Natural killer cell treated with Interleukin-12 subunit alpha and Interleukin-12 subunit beta and Interleukin-15 and Interleukin-18, amount 100 ng/mL, for 72 hours (primary cell): ENCODE data around the gene EEF1AKMT4. TPM values are rescaled to one million over a fixed set of nuclear protein-coding genes. Genes with fewer than 3 reads are reported as not detected.
A peak's percentile ranks its signal among the peaks of the same experiment; 100 is the strongest.

ENCODE experiments used
- ATAC-seq, 2 donors: fragments of 150-1000 bp; cut with Tn5 transposase in 1 of 2; sonication (Bioruptor Pico), chemical (Tn5 transposase) in 1 of 2; 2 replicates each; pipeline ENCODE4 v1.10.0; 2021
- DNase-seq: peaks from one replicate; pipeline ENCODE4 v3.0.0; 2022; ENCODE audit warnings: low spot score
- H3K27ac Mint-ChIP-seq, 2 donors: 1 replicate in 1 of 2; 2 replicates in 1 of 2; pipeline ENCODE4 v1.8.0; 2022; ENCODE audit warnings: mixed read lengths in 2 of 2, mild to moderate bottlenecking in 1 of 2, moderate library complexity in 1 of 2
- H3K27me3 Mint-ChIP-seq, 2 donors: 1 replicate in 1 of 2; 2 replicates in 1 of 2; pipeline ENCODE4 v1.8.0; 2022; ENCODE audit warnings: mixed read lengths in 2 of 2
- H3K36me3 Mint-ChIP-seq: one replicate; pipeline ENCODE4 v1.8.0; 2022; ENCODE audit warnings: mixed read lengths
- H3K4me1 Mint-ChIP-seq, 2 donors: 1 replicate in 1 of 2; 2 replicates in 1 of 2; pipeline ENCODE4 v1.8.0; 2022; ENCODE audit warnings: low read depth in 2 of 2, mixed read lengths in 2 of 2, mild to moderate bottlenecking in 1 of 2
- H3K4me3 Mint-ChIP-seq: one replicate; pipeline ENCODE4 v1.8.0; 2022; ENCODE audit warnings: mixed read lengths
- H3K9me3 Mint-ChIP-seq: 2 replicates; pipeline ENCODE4 v1.8.0; 2022; ENCODE audit warnings: mixed read lengths
- total RNA-seq, 2 donors: library from RNA; stranded (reverse); gene quantifications; one replicate each; pipeline ENCODE4 v1.2.3, GENCODE V29; 2022

The EEF1AKMT4 gene
- total RNA-seq, 2 donors from 2014 or later, result 11.9 to 16.8 TPM

GRCh38 chr3:184230081-184230602 lies 19.3 kb upstream of the EEF1AKMT4 start:
- no peaks in the 10 kb centered on the region for H3K9me3 Mint-ChIP-seq
- no peak overlapping the region for H3K4me3 Mint-ChIP-seq
- peaks cover 6% of the 10 kb centered on the region for H3K36me3 Mint-ChIP-seq
- no peak for ATAC-seq
- no peak for DNase-seq
- H3K27me3 Mint-ChIP-seq, result peaks cover 45 to 50% of the 10 kb centered on the region in 2 donors
- H3K4me1 Mint-ChIP-seq, result peaks cover 6 to 12% of the 10 kb centered on the region in 2 donors
- H3K27ac Mint-ChIP-seq, result no peak overlapping the region

- Mint-ChIP-seq H3K27me3 (peaks cover 44 to 47% of the 10 kb centered on the region in 2 donors), H3K4me1 (peaks cover 6 to 12% of the 10 kb centered on the region in 2 donors), H3K9me3 (no peaks in the 10 kb centered on the region), H3K27ac (no peak overlapping the region), H3K4me3 (peak overlapping the region; percentile 83), H3K36me3 (peaks cover 6% of the 10 kb centered on the region)
- no peak for DNase-seq
- ATAC-seq, result no peak
Observed at GRCh38 chr3:184230603-184231528, 18.6 kb upstream of the EEF1AKMT4 start.

- ATAC-seq (no peak), DNase-seq (no peak)
- peaks cover 6% of the 10 kb centered on the region for H3K36me3 Mint-ChIP-seq
- peak overlapping the region; percentile 83 for H3K4me3 Mint-ChIP-seq
- peaks cover 40 to 41% of the 10 kb centered on the region in 2 donors for H3K27me3 Mint-ChIP-seq
- H3K9me3 Mint-ChIP-seq, result no peaks in the 10 kb centered on the region
- peaks cover 6 to 12% of the 10 kb centered on the region in 2 donors for H3K4me1 Mint-ChIP-seq
- no peak overlapping the region for H3K27ac Mint-ChIP-seq
Observed at GRCh38 chr3:184231671-184232070, 17.8 kb upstream of the EEF1AKMT4 start.

- no peaks in the 10 kb centered on the region for H3K9me3 Mint-ChIP-seq
- H3K27ac Mint-ChIP-seq, result no peak overlapping the region
- ATAC-seq, result no peak
- H3K27me3 Mint-ChIP-seq, result peaks cover 28 to 30% of the 10 kb centered on the region in 2 donors
- H3K4me1 Mint-ChIP-seq, result peaks cover 6 to 12% of the 10 kb centered on the region in 2 donors
- no peak overlapping the region for H3K4me3 Mint-ChIP-seq
- no peak for DNase-seq
- H3K36me3 Mint-ChIP-seq, result peaks cover 6% of the 10 kb centered on the region
Observed at GRCh38 chr3:184233127-184233843, 16.2 kb upstream of the EEF1AKMT4 start.

GRCh38 chr3:184234224-184234623 lies 15.2 kb upstream of the EEF1AKMT4 start:
- ATAC-seq (no peak), DNase-seq (no peak)
- peaks cover 23 to 25% of the 10 kb centered on the region in 2 donors for H3K27me3 Mint-ChIP-seq
- no peak overlapping the region for H3K27ac Mint-ChIP-seq
- H3K36me3 Mint-ChIP-seq, result peaks cover 6% of the 10 kb centered on the region
- no peaks in the 10 kb centered on the region for H3K9me3 Mint-ChIP-seq
- H3K4me1 Mint-ChIP-seq, result peaks cover 6 to 12% of the 10 kb centered on the region in 2 donors
- H3K4me3 Mint-ChIP-seq, result no peak overlapping the region

GRCh38 chr3:184234671-184235380 lies 14.6 kb upstream of the EEF1AKMT4 start:
- Mint-ChIP-seq H3K4me3 (no peak overlapping the region), H3K27ac (no peak overlapping the region), H3K4me1 (peaks cover 6 to 12% of the 10 kb centered on the region in 2 donors), H3K9me3 (no peaks in the 10 kb centered on the region), H3K36me3 (peaks cover 6% of the 10 kb centered on the region), H3K27me3 (peaks cover 23 to 25% of the 10 kb centered on the region in 2 donors)
- no peak for DNase-seq
- no peak for ATAC-seq

GRCh38 chr3:184235381-184236032 lies 14.0 kb upstream of the EEF1AKMT4 start:
- peaks cover 6 to 12% of the 10 kb centered on the region in 2 donors for H3K4me1 Mint-ChIP-seq
- no peak overlapping the region for H3K27ac Mint-ChIP-seq

GRCh38 chr3:184236033-184236410 lies 13.4 kb upstream of the EEF1AKMT4 start:
- DNase-seq (no peak), ATAC-seq (no peak)
- H3K9me3 Mint-ChIP-seq, result no peaks in the 10 kb centered on the region
- no peak overlapping the region for H3K27ac Mint-ChIP-seq
- H3K4me3 Mint-ChIP-seq, result no peak overlapping the region
- peaks cover 21 to 23% of the 10 kb centered on the region in 2 donors for H3K27me3 Mint-ChIP-seq
- H3K4me1 Mint-ChIP-seq, result peaks cover 5 to 10% of the 10 kb centered on the region in 2 donors
- H3K36me3 Mint-ChIP-seq, result peaks cover 6% of the 10 kb centered on the region

More at GRCh38 chr3:184235381-184236032, 14.0 kb upstream of the EEF1AKMT4 start:
- peaks cover 23 to 25% of the 10 kb centered on the region in 2 donors for H3K27me3 Mint-ChIP-seq
- ATAC-seq, result no peak
- no peak for DNase-seq
- peaks cover 6% of the 10 kb centered on the region for H3K36me3 Mint-ChIP-seq
- H3K4me3 Mint-ChIP-seq, result no peak overlapping the region
- H3K9me3 Mint-ChIP-seq, result no peaks in the 10 kb centered on the region

GRCh38 chr3:184236636-184237035 lies 12.8 kb upstream of the EEF1AKMT4 start:
- peaks cover 0 to 4% of the 10 kb centered on the region in 2 donors for H3K4me1 Mint-ChIP-seq
- ATAC-seq (no peak), DNase-seq (no peak)
- no peak overlapping the region for H3K4me3 Mint-ChIP-seq
- no peak overlapping the region for H3K27ac Mint-ChIP-seq
- peaks cover 15 to 17% of the 10 kb centered on the region in 2 donors for H3K27me3 Mint-ChIP-seq
- H3K36me3 Mint-ChIP-seq, result no peaks in the 10 kb centered on the region
- no peaks in the 10 kb centered on the region for H3K9me3 Mint-ChIP-seq

- Mint-ChIP-seq H3K4me3 (no peak overlapping the region), H3K9me3 (no peaks in the 10 kb centered on the region), H3K27ac (no peak overlapping the region), H3K4me1 (peaks cover 0 to 3% of the 10 kb centered on the region in 2 donors), H3K27me3 (peaks cover 9 to 11% of the 10 kb centered on the region in 2 donors), H3K36me3 (no peaks in the 10 kb centered on the region)
- ATAC-seq (no peak), DNase-seq (no peak)
Observed at GRCh38 chr3:184237211-184237610, 12.3 kb upstream of the EEF1AKMT4 start.

GRCh38 chr3:184237807-184238206 lies 11.7 kb upstream of the EEF1AKMT4 start:
- Mint-ChIP-seq H3K27ac (no peak overlapping the region), H3K27me3 (peaks cover 3 to 6% of the 10 kb centered on the region in 2 donors)

GRCh38 chr3:184238246-184238818 lies 11.1 kb upstream of the EEF1AKMT4 start:
- H3K27me3 Mint-ChIP-seq, result peaks cover 0 to 3% of the 10 kb centered on the region in 2 donors
- peaks cover 7% of the 10 kb centered on the region for H3K36me3 Mint-ChIP-seq
- no peak for DNase-seq
- H3K4me1 Mint-ChIP-seq, result peaks cover 0 to 3% of the 10 kb centered on the region in 2 donors
- H3K4me3 Mint-ChIP-seq, result no peak overlapping the region
- no peaks in the 10 kb centered on the region for H3K9me3 Mint-ChIP-seq
- H3K27ac Mint-ChIP-seq, result no peak overlapping the region
- no peak for ATAC-seq

More at GRCh38 chr3:184237807-184238206, 11.7 kb upstream of the EEF1AKMT4 start:
- Mint-ChIP-seq H3K9me3 (no peaks in the 10 kb centered on the region), H3K36me3 (peaks cover 4% of the 10 kb centered on the region), H3K4me3 (no peak overlapping the region), H3K4me1 (peaks cover 0 to 3% of the 10 kb centered on the region in 2 donors)
- DNase-seq, result no peak
- no peak for ATAC-seq
